ENCODE measurements around the gene TCF7L1.

TCF7L1 gene

GRCh38 chr2:85137156-85137555 is 4.0 kb downstream of the TCF7L1 start:
- peaks cover 31% of the 10 kb centered on the region for H3K27me3 ChIP-seq (ENCODE audit: control insufficient read depth, low read length)
- H3K9me3 ChIP-seq (ENCODE audit: control insufficient read depth, insufficient read depth, low read length), result no peaks in the 10 kb centered on the region
- no peaks in the 10 kb centered on the region for H3F3A ChIP-seq (ENCODE audit: control insufficient read depth, insufficient read depth)
- no peaks in the 10 kb centered on the region for H3K36me3 ChIP-seq (ENCODE audit: control insufficient read depth, low read length)
- H3K4me1 ChIP-seq (ENCODE audit: control insufficient read depth, low read length), result no peaks in the 10 kb centered on the region
- H3K27ac ChIP-seq (ENCODE audit: low read depth, low read length), result no peak overlapping the region
- H3K9me2 ChIP-seq (replicated peaks; ENCODE audit: control insufficient read depth, low read length), result no peaks in the 10 kb centered on the region
- H3K79me2 ChIP-seq (ENCODE audit: control insufficient read depth, low read length), result no peaks in the 10 kb centered on the region
- no peaks in the 10 kb centered on the region for H4K20me1 ChIP-seq (ENCODE audit: control insufficient read depth, insufficient read depth, low read depth, low read length)
- H3K4me3 ChIP-seq (ENCODE audit: low read length), result no peak overlapping the region
- H3K4me2 ChIP-seq (ENCODE audit: low read length), result no peak overlapping the region
- no peak for TF ChIP-seq CTCF (IDR thresholded peaks at IDR 0.05; ENCODE audit: low read depth, low read length, poor library complexity, severe bottlenecking)
- TF ChIP-seq EZH2phosphoT487 (IDR thresholded peaks at IDR 0.05; ENCODE audit: borderline replicate concordance, low read length), result no peak

GRCh38 chr2:85143463-85144082 is 10.4 kb downstream of the TCF7L1 start:
- no peaks in the 10 kb centered on the region for H4K20me1 ChIP-seq (ENCODE audit: control insufficient read depth, insufficient read depth, low read depth, low read length)
- H3K27me3 ChIP-seq (ENCODE audit: control insufficient read depth, low read length), result peaks cover 6% of the 10 kb centered on the region; the same call in 1 of the 2 replicates
- TF ChIP-seq EZH2phosphoT487 (IDR thresholded peaks at IDR 0.05; ENCODE audit: borderline replicate concordance, low read length), result no peak
- H3K4me3 ChIP-seq (ENCODE audit: low read length), result no peak overlapping the region
- no peak overlapping the region for H3K27ac ChIP-seq (ENCODE audit: low read depth, low read length)
- H3K36me3 ChIP-seq (ENCODE audit: control insufficient read depth, low read length), result no peaks in the 10 kb centered on the region
- H3F3A ChIP-seq (ENCODE audit: control insufficient read depth, insufficient read depth), result no peaks in the 10 kb centered on the region
- H3K9me2 ChIP-seq (replicated peaks; ENCODE audit: control insufficient read depth, low read length), result no peaks in the 10 kb centered on the region
- H3K4me1 ChIP-seq (ENCODE audit: control insufficient read depth, low read length), result no peaks in the 10 kb centered on the region
- H3K79me2 ChIP-seq (ENCODE audit: control insufficient read depth, low read length), result no peaks in the 10 kb centered on the region
- no peaks in the 10 kb centered on the region for H3K9me3 ChIP-seq (ENCODE audit: control insufficient read depth, insufficient read depth, low read length)
- H3K4me2 ChIP-seq (ENCODE audit: low read length), result no peak overlapping the region

GRCh38 chr2:85145116-85145820 is 12.1 kb downstream of the TCF7L1 start:
- no peaks in the 10 kb centered on the region for H3K79me2 ChIP-seq (ENCODE audit: control insufficient read depth, low read length)
- no peak overlapping the region for H3K4me2 ChIP-seq (ENCODE audit: low read length)
- H3K36me3 ChIP-seq (ENCODE audit: control insufficient read depth, low read length), result no peaks in the 10 kb centered on the region
- TF ChIP-seq CTCF (IDR thresholded peaks at IDR 0.05; ENCODE audit: low read depth, low read length, poor library complexity, severe bottlenecking) (no peak), EZH2phosphoT487 (IDR thresholded peaks at IDR 0.05; ENCODE audit: borderline replicate concordance, low read length) (no peak)
- H3K27me3 ChIP-seq (ENCODE audit: control insufficient read depth, low read length), result peaks cover 3% of the 10 kb centered on the region; the same call in 1 of the 2 replicates
- H3K9me2 ChIP-seq (replicated peaks; ENCODE audit: control insufficient read depth, low read length), result no peaks in the 10 kb centered on the region
- no peaks in the 10 kb centered on the region for H3K9me3 ChIP-seq (ENCODE audit: control insufficient read depth, insufficient read depth, low read length)
- no peak overlapping the region for H3K4me3 ChIP-seq (ENCODE audit: low read length)
- H3F3A ChIP-seq (ENCODE audit: control insufficient read depth, insufficient read depth), result no peaks in the 10 kb centered on the region
- no peaks in the 10 kb centered on the region for H3K4me1 ChIP-seq (ENCODE audit: control insufficient read depth, low read length)
- no peak overlapping the region for H3K27ac ChIP-seq (ENCODE audit: low read depth, low read length)
- no peaks in the 10 kb centered on the region for H4K20me1 ChIP-seq (ENCODE audit: control insufficient read depth, insufficient read depth, low read depth, low read length)

- Histone ChIP-seq H3K27ac (ENCODE audit: low read depth, low read length) (no peak overlapping the region), H3K36me3 (ENCODE audit: control insufficient read depth, low read length) (no peaks in the 10 kb centered on the region), H3K4me2 (ENCODE audit: low read length) (no peak overlapping the region), H3F3A (ENCODE audit: control insufficient read depth, insufficient read depth) (no peaks in the 10 kb centered on the region), H3K4me3 (ENCODE audit: low read length) (no peak overlapping the region), H3K4me1 (ENCODE audit: control insufficient read depth, low read length) (no peaks in the 10 kb centered on the region), H3K9me2 (replicated peaks; ENCODE audit: control insufficient read depth, low read length) (no peaks in the 10 kb centered on the region), H3K27me3 (ENCODE audit: control insufficient read depth, low read length) (peaks cover 6% of the 10 kb centered on the region; the same call in 1 of the 2 replicates), H3K79me2 (ENCODE audit: control insufficient read depth, low read length) (no peaks in the 10 kb centered on the region), H4K20me1 (ENCODE audit: control insufficient read depth, insufficient read depth, low read depth, low read length) (no peaks in the 10 kb centered on the region), H3K9me3 (ENCODE audit: control insufficient read depth, insufficient read depth, low read length) (no peaks in the 10 kb centered on the region)
- TF ChIP-seq EZH2phosphoT487 (IDR thresholded peaks at IDR 0.05; ENCODE audit: borderline replicate concordance, low read length) (no peak), CTCF (IDR thresholded peaks at IDR 0.05; ENCODE audit: low read depth, low read length, poor library complexity, severe bottlenecking) (no peak)
Measured at GRCh38 chr2:85148190-85148589, 15.0 kb downstream of the TCF7L1 start.
